SH-SY5Y (cell line): ENCODE measurements around the gene TSPAN5.

ENCODE experiments used
- GATA2 ChIP-seq: IDR thresholded peaks from 2 replicates; pipeline ENCODE4 v1.6.1; 2011; ENCODE audit warnings: mild to moderate bottlenecking, low read depth, low read length
- GATA3 ChIP-seq: IDR thresholded peaks from 2 replicates; pipeline ENCODE4 v1.6.1; 2011; ENCODE audit warnings: low read depth, mild to moderate bottlenecking, low read length, moderate library complexity

TSPAN5 gene

DNA sequence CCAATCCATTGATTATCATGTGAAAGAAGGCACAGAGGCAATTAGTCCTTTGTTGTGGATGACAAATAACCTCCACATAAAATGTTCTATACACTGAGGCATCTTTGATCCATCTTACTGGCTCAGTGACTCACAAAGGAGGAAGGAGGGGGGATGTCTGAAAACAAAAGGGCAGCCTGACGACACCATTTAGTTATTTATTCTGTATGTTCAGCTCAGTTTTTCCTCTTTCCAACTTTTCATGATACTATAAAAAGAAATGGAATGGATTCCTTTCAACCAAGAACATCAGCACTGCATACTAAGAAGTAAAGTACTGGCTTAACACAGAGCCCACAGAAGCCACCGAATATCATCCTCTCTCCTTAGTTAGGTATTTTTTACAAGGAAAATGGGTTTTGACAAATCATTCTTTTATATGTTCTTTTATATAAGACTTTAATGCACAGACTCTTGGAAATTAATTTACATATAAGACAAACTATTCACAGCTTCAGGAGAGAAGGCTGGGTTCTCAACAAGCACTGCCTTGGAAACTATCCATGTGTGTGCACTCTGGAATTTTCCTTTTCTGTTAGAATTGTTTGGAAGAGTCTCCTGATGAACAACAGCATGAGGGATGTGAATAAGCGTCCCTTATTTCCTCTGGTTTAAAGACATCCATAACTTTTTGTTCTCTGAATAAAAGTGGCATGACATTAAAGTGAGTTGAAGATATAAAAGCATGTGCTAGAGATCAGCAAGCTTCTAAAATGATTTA, 135.6 kb downstream of the TSPAN5 start:
- no peak for TF ChIP-seq GATA2
- TF ChIP-seq GATA3 = no peak

- TF ChIP-seq GATA2 (no peak), GATA3 (no peak)
Observed at GRCh38 chr4:98522062-98522461, 136.3 kb downstream of the TSPAN5 start.

GRCh38 chr4:98521486-98521885, 136.9 kb downstream of the TSPAN5 start:
- no peak for TF ChIP-seq GATA2
- TF ChIP-seq GATA3 = no peak

DNA sequence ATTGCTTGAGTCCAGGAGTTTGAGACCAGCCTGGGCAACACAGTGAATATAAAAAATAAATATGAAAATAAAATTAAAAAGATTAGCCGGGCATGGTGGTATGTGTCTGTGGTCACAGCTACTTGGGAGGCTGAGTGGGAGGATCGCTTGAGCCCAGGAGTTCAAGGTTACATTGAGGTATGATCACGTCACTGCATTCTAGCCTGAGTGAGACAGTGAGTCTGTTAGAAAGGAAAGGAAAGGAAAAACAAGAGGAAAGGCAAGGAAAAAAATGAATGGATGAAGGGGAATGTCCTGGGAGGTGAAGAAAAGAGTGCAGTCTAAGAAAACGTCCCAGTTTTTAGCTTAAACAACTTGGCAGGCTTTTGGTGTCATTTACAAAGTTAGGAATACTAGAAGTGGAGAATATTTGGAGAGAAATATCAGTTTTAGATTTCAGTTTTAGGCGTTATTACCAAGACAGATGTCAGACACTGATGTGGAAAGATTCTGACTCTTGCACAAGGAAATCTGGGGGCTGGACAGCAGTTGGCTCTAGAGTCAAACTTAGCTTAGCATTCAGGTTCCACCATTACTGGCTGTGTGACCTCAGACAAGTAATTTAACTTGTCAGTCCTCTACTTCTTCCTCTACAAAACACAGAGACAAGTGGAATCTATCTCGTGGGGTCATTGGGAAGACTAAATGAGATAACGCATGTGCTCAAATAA, 139.0 kb downstream of the TSPAN5 start:
- TF ChIP-seq GATA3 (no peak), GATA2 (no peak)

DNA sequence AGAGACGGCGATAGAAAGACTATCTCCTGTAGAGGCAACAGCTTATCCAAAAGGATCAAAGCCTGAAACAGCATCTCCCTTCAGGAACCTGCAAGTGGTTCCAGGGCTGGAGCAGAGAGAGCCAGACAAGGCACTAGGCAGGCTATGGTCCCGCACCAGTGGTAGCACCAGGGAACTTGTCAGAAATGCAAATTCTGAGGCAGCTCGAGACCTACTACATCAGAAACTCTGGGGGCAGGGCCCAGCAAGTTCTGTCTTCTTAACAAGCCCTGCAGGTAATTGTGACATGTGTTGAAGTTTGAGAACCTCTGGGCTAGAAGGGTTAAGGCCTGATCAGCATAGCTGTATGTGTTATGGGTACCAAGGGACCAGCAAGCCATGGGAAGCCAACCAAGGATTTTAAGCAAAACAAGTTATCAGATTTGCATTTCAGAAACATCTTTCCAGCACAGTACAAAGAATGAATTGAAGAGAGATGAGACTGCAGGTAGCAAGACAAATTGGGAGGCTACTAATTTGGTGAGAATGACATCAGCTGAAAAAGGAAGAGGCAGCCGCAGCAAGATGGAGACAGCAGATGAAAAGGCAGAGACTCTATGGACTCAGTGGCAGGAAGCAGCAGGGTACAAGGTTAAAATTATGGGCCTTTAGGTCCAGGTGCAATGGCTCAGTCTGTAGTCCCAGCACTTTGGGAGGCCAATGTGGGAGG, 139.7 kb downstream of the TSPAN5 start:
- TF ChIP-seq GATA3 (no peak), GATA2 (no peak)

GRCh38 chr4:98517218-98518021, 141.0 kb downstream of the TSPAN5 start:
- TF ChIP-seq GATA3 (no peak), GATA2 (no peak)

- TF ChIP-seq GATA3 (no peak), GATA2 (no peak)
Observed at GRCh38 chr4:98516441-98517217, 141.8 kb downstream of the TSPAN5 start.

- TF ChIP-seq GATA2 = no peak
- TF ChIP-seq GATA3 = no peak
Observed at GRCh38 chr4:98516042-98516440, 142.4 kb downstream of the TSPAN5 start.

DNA sequence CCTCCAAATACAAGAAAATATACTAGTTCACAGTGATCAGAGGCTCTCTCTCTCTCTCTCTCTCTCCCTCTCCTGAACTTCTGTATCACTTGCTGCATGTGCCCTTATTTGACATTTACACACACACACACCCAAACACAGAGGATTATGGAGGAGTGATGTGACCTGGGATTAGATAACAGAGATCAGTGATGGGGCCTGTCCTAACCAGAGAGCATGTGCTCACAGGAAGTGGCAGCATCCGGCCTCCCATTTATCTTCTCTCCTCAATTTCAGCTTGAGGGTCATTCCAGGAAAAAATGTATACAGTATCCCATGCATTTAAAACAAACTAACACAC, 143.0 kb downstream of the TSPAN5 start:
- no peak for TF ChIP-seq GATA3
- peak; percentile 41; the same call in 1 of the 2 replicates for TF ChIP-seq GATA2

DNA sequence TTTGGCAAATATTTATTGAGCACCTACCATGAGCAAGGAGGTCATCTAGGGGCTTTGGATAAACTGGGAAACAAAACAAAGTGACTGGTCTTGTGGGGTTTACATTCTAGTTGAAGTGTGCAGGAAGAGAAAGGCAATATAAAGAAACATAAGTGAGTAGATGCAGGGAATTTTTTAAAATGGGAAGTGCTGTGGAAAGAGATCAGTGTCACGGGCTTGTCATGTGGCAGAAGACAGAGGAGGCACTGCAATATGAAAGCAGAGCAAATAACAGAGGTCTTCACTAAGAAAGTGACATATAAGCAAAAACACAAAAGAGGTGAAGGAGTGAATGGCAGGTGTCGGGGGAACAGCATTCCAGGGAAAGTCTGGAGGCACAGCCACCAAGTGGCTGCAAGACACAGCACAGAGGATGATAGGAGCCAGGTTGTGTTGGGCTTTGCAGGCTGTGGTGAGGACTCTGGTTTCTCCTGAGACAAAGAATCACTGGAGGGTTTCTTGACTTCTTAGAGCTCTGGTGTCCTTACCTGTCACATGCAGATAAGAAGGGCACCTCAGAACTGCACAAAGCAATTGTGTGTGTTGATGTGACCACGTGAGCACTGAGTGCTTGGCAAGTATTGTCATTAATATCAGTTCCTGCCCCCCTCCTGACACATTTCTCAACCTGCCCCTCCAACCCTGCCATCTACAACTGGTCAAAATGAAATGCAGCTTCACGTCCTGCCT, 143.5 kb downstream of the TSPAN5 start:
- TF ChIP-seq GATA3 (no peak), GATA2 (no peak)

DNA sequence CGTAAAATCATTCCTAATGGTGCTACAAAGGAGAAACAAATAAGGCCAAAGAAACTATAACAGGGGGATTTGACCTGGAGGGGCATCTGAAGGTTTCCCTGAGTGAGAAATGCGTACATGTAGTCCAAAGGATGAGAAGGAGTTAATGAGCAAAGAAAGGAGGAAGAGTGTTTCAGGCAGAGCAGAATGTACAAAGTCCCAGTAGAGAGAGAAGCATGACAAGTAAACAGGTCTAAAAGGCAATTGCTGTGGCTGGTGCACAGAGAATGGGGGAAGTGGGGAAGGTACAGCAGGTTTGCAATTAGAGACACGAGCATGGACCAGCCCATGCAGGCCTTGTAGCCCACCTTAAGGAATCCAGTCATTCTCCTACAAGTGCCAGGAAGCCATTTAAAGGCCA, 145.5 kb downstream of the TSPAN5 start:
- no peak for TF ChIP-seq GATA3
- TF ChIP-seq GATA2 = no peak

- TF ChIP-seq GATA2 = no peak
Observed at GRCh38 chr4:98510757-98511517, 147.5 kb downstream of the TSPAN5 start.
